ENCODE data around the gene MED14.
"Not testable (repeated sequence)": the region's sequence is repeated elsewhere in the genome, so short reads cannot be mapped to it uniquely, and the experiment has no call there.

The MED14 gene

GRCh38 chrX:40748977-40749376, 13.6 kb upstream of the MED14 start:
- no peak overlapping the region for H3K27ac ChIP-seq
- TF ChIP-seq, protein P1, sequence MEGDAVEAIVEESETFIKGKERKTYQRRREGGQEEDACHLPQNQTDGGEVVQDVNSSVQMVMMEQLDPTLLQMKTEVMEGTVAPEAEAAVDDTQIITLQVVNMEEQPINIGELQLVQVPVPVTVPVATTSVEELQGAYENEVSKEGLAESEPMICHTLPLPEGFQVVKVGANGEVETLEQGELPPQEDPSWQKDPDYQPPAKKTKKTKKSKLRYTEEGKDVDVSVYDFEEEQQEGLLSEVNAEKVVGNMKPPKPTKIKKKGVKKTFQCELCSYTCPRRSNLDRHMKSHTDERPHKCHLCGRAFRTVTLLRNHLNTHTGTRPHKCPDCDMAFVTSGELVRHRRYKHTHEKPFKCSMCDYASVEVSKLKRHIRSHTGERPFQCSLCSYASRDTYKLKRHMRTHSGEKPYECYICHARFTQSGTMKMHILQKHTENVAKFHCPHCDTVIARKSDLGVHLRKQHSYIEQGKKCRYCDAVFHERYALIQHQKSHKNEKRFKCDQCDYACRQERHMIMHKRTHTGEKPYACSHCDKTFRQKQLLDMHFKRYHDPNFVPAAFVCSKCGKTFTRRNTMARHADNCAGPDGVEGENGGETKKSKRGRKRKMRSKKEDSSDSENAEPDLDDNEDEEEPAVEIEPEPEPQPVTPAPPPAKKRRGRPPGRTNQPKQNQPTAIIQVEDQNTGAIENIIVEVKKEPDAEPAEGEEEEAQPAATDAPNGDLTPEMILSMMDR (conservative IDR thresholded peaks at IDR 0.05), result no peak
- no peak for TF ChIP-seq ZFX (IDR thresholded peaks at IDR 0.05)

GRCh38 chrX:40746521-40746920, 11.2 kb upstream of the MED14 start:
- TF ChIP-seq, protein P1 (conservative IDR thresholded peaks at IDR 0.05), result no peak
- no peak for TF ChIP-seq ZFX (IDR thresholded peaks at IDR 0.05)
- no peak overlapping the region for H3K27ac ChIP-seq

GRCh38 chrX:40736170-40736505, 796 bp upstream of the MED14 start:
- TF ChIP-seq ZFX (IDR thresholded peaks at IDR 0.05), result no peak
- TF ChIP-seq, protein P1 (conservative IDR thresholded peaks at IDR 0.05), result peak; percentile 18; the same call in 1 of the 2 replicates
- peak overlapping the region; percentile 80 for H3K27ac ChIP-seq

- H3K27ac ChIP-seq, result peak overlapping the region; percentile 80
- TF ChIP-seq, protein P1 (conservative IDR thresholded peaks at IDR 0.05), result no peak
- no peak for TF ChIP-seq ZFX (IDR thresholded peaks at IDR 0.05)
These were observed 394 bp downstream of the MED14 start for GRCh38 chrX:40734971-40735324.

DNA sequence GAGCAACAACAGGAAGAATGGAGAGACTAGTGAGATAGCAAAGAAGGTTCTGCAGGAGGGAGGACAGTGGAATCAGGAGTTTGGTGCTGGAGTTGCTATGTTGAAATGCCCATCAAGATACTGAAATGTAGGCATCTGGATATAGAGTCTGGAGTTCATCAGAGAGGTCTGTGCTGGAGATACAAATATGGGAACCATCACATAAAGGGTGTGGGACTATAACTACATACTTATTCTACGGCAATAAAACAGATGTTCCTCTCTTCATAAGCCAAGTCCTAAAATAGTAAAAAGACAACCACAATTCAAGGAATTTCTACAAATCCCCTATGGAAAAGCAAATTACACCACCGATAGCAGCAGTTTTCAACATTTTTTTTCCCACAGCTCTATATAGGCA, 1.6 kb downstream of the MED14 start:
- TF ChIP-seq, protein P1 (conservative IDR thresholded peaks at IDR 0.05), result no peak
- TF ChIP-seq ZFX (IDR thresholded peaks at IDR 0.05), result no peak
- H3K27ac ChIP-seq, result no peak overlapping the region

DNA sequence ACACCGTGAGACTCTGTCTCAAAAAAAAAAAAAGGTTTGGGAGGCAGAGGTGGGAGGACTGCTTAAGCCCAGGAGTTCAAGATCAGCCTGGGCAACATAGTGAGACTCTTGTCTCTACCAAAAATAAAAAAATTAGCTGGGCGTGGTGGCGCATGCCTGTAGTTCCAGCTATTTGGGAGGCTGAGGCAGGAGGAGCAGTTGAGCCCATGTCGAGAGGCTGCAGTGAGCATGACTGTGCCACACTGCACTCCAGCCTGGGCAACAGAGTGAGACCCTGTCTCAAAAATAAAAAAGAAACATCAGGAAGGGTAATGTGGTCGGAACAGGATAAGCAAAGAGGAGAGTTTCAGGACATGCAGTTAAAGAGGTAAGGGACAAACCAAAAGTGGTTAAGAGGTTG, 2.8 kb downstream of the MED14 start:
- not testable (repeated sequence) for H3K27ac ChIP-seq

DNA sequence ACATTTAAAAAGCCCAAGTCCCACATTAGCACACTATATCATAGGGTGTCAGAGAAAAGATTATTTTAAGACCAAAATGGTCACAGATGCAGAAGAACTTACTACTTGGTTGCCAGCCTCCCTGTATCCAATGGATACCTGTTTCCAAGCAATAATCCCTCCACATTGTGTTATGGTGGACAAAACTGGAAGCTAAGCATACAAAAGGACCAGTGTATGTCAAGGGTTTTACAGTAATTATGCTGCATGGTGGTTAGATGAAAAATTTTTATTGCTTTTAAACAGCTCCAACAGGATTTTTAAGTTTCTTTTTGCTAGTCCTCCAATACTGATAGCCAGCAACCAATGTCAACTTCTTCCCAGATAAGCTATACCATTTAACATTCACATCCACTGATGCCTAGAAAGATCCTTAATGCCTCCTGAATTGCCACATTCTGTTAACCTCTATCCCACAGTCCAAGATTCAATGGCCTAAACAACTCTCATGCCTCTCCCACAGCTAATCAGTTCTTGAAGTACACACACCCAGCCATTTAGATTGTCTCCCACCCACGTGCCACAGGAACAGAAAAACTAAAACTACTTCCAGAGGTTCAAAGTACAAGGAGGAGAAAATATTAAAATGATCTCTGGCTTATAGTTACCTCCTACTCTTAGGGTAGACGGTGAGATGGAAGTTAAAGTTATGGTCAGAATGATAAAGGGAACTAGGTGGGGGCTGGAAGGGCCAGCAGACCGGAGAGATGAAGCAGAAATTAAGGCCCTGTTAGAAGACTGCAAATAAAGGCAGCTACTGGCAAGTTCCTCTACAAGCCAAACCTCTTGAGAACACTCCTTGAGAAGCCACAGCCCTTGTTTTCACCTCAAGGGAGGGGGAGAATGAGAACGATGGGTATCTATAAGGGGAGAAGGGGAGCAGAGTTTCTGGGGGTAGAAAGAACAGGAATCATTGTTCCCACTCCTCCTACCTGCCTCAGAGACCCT, 5.5 kb downstream of the MED14 start:
- H3K27ac ChIP-seq, result no peak overlapping the region
- TF ChIP-seq, protein P1 (conservative IDR thresholded peaks at IDR 0.05), result no peak
- no peak for TF ChIP-seq ZFX (IDR thresholded peaks at IDR 0.05)
